ENCODE results near the gene MKS1. TPM values are rescaled to one million over a fixed set of nuclear protein-coding genes. Genes with fewer than 3 reads are reported as not detected.

Gene MKS1
- total and polyA plus RNA-seq, 7 donors, result 4.2 to 6.9 (median 5.5) TPM

DNA sequence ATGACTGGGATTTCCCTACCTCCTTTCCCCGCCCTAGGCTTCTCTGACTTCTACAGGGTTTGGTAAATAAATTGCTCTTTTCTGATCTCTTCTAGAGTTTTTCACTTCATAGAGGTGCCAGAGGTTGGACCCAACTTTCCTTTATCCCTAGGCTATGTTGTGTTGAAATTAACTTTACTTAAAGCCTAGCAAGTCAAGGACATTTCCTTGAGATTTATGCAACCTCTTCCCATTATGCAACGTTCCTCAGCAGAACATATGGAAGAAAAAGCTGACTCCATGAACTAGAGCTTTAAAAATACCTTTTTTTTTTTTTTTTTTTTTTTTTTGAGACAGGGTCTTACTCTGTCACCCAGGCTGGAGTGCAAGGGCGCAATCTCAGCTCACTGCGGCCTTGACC is 46.2 kb upstream of the MKS1 start:
- intact Hi-C loops (cut with DNase I), result no loop called here
- Histone ChIP-seq H3K4me1 (no peaks in the 10 kb centered on the region), H3K9me3 (no peaks in the 10 kb centered on the region), H3K27me3 (ENCODE audit: insufficient read depth in 3 of 3, low read length in 2 of 3) (peaks cover 0 to 40% (median 5%) of the 10 kb centered on the region in 3 donors), H3K36me3 (ENCODE audit: insufficient read depth in 1 of 2, low read depth in 1 of 2) (no peaks in the 10 kb centered on the region), H3K4me3 (no peak overlapping the region), H3K27ac (no peak overlapping the region)
- WGBS, 3 donors, result 81 to 82% (median 81%) methylated on average over 4 of the region's 4 CpGs
- TF ChIP-seq, protein P1, sequence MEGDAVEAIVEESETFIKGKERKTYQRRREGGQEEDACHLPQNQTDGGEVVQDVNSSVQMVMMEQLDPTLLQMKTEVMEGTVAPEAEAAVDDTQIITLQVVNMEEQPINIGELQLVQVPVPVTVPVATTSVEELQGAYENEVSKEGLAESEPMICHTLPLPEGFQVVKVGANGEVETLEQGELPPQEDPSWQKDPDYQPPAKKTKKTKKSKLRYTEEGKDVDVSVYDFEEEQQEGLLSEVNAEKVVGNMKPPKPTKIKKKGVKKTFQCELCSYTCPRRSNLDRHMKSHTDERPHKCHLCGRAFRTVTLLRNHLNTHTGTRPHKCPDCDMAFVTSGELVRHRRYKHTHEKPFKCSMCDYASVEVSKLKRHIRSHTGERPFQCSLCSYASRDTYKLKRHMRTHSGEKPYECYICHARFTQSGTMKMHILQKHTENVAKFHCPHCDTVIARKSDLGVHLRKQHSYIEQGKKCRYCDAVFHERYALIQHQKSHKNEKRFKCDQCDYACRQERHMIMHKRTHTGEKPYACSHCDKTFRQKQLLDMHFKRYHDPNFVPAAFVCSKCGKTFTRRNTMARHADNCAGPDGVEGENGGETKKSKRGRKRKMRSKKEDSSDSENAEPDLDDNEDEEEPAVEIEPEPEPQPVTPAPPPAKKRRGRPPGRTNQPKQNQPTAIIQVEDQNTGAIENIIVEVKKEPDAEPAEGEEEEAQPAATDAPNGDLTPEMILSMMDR (IDR thresholded peaks at IDR 0.05), result no peak
- DNase-seq, result no peak
- ATAC-seq, result no peak

- Histone ChIP-seq H3K27ac (no peak overlapping the region), H3K36me3 (ENCODE audit: insufficient read depth in 1 of 2, low read depth in 1 of 2) (no peaks in the 10 kb centered on the region), H3K9me3 (no peaks in the 10 kb centered on the region), H3K27me3 (ENCODE audit: insufficient read depth in 3 of 3, low read length in 2 of 3) (peaks cover 0 to 43% (median 5%) of the 10 kb centered on the region in 3 donors), H3K4me1 (no peaks in the 10 kb centered on the region), H3K4me3 (no peak overlapping the region)
- ATAC-seq, result no peak
- TF ChIP-seq, protein P1 (IDR thresholded peaks at IDR 0.05), result no peak
- no peak for DNase-seq
- intact Hi-C loops (cut with DNase I), result no loop called here
- WGBS, 3 donors, result 77 to 79% (median 79%) methylated on average over 6 of the region's 6 CpGs
Measured at GRCh38 chr17:58264407-58265103, 45.5 kb upstream of the MKS1 start.

DNA sequence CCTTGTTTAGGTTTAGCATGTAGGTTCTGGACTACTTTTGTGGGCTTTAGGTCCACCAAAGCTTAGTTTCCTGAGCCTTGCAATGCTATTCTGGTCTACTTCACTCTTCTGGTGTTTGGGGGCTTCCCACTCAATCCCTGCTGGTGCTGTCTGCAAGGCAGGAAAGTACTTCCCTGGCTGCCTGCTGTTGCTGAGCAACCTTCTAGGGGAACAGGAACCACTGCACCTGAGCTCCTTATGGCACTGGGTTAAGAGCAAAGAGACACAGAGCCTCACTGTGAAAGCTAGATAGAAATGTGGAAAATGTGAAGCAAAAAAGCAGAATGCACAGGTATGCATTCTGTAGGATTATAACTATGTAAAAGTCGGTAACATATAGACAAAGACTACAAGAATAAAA is 44.7 kb upstream of the MKS1 start:
- 71 to 89% (median 76%) methylated on average over 1 of the region's 1 CpG for WGBS, 3 donors

DNA sequence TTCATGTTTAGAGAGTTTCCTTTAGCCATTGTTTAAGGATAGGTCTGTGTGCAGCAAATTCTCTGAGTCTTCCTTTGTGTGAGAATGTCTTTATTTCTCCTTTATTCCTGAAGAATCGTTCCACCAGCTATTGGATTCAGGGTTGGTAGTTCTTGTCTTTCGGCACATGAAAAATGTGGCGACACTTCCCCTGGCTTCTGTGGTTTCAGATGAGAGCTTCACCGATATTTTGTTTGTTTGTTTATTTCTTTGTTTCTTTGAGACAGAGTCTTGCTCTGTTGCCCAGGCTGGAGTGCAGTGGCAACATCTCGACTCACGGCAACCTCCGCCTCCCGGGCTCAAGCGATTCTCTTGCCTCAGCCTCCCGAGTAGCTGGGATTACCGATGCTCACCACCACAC is 43.1 kb upstream of the MKS1 start:
- Histone ChIP-seq H3K9me3 (no peaks in the 10 kb centered on the region), H3K27ac (no peak overlapping the region), H3K36me3 (ENCODE audit: insufficient read depth in 1 of 2, low read depth in 1 of 2) (no peaks in the 10 kb centered on the region), H3K4me1 (no peaks in the 10 kb centered on the region), H3K4me3 (no peak overlapping the region), H3K27me3 (ENCODE audit: insufficient read depth in 3 of 3, low read length in 2 of 3) (peaks cover under 1 to 43% (median 2%) of the 10 kb centered on the region in 3 donors)
- DNase-seq, result no peak
- TF ChIP-seq, protein P1 (IDR thresholded peaks at IDR 0.05), result no peak
- ATAC-seq, result no peak
- 90 to 92% (median 90%) methylated on average over 11 of the region's 11 CpGs for WGBS, 3 donors
- intact Hi-C loops (cut with DNase I), result no loop called here

More for the DNA sequence above, 44.7 kb upstream of the MKS1 start:
- intact Hi-C loops (cut with DNase I), result no loop called here
- Histone ChIP-seq H3K27me3 (ENCODE audit: insufficient read depth in 3 of 3, low read length in 2 of 3) (peaks cover 0 to 43% (median 5%) of the 10 kb centered on the region in 3 donors), H3K4me3 (no peak overlapping the region), H3K27ac (no peak overlapping the region), H3K9me3 (no peaks in the 10 kb centered on the region), H3K4me1 (no peaks in the 10 kb centered on the region), H3K36me3 (ENCODE audit: insufficient read depth in 1 of 2, low read depth in 1 of 2) (no peaks in the 10 kb centered on the region)
- no peak for ATAC-seq
- TF ChIP-seq, protein P1 (IDR thresholded peaks at IDR 0.05), result no peak
- DNase-seq, result no peak

DNA sequence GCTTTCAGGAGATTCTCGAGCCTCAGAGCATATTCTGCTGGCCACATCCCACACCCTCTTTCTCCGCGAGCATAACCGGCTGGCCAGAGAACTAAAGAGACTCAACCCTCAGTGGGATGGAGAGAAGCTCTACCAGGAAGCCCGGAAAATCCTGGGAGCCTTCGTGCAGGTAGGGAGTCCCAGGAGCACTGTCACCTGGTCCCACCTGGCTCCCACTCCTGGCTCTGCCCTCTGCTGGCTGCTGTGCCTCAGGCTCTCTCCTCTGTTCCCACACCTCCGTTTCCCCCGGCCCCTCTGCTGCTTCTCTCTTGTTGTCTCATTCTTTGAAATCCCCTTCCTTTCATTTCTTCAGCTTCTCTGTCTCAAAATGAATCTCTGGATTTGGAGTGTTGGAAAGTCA is 35.7 kb upstream of the MKS1 start:
- H3K36me3 ChIP-seq (ENCODE audit: insufficient read depth in 1 of 2, low read depth in 1 of 2), result no peaks in the 10 kb centered on the region
- H3K4me1 ChIP-seq, result peaks cover 1% of the 10 kb centered on the region
- DNase-seq, result no peak
- H3K4me3 ChIP-seq, result no peak overlapping the region
- no peak overlapping the region for H3K27ac ChIP-seq
- H3K27me3 ChIP-seq (ENCODE audit: insufficient read depth in 3 of 3, low read length in 2 of 3), result peaks cover 1 to 19% (median 2%) of the 10 kb centered on the region in 3 donors
- TF ChIP-seq, protein P1 (IDR thresholded peaks at IDR 0.05), result no peak
- no peaks in the 10 kb centered on the region for H3K9me3 ChIP-seq
- ATAC-seq, result no peak
- 18% methylated on average over 8 of the region's 8 CpGs for whole genome bisulfite sequencing, 3 donors
- intact Hi-C loops (cut with DNase I), result no loop called here
